Loucy (cell line): ENCODE data around the gene ZNF682.

Experiments
- EZH2phosphoT487 ChIP-seq: fragments of 200-600 bp; IDR thresholded peaks from 2 replicates; pipeline ENCODE4 v1.6.1; 2018; ENCODE audit warnings: antibody characterized with exemption, mild to moderate bottlenecking, moderate library complexity, borderline replicate concordance
- TF ChIP-seq, protein P1 (sequence below): fragments of 200-600 bp; sonication (generic); conservative IDR thresholded peaks from 2 replicates; pipeline ENCODE4 v1.5.1; 2014; ENCODE audit warnings: mild to moderate bottlenecking, antibody characterized with exemption, low read length

DNA sequence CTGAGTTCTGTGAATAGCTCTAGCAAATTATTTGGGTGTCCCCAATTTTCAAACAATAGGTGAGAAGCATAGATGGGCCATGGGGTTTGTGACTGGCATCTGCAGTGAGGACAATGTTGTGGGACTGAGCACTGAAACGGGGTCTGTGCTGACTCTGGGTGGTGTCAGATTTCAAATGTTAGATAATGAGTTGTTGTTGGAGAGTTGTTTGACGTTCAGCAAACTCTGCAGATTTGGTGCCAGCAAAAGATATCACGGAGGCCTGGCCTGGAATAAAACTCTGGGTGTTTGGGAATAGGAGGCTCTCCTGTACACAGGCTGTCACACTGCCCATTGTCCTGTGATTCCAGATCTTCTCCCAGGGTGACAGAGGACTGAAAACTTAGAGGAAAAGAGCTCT lies 41.4 kb upstream of the ZNF682 start:
- TF ChIP-seq, protein P1, sequence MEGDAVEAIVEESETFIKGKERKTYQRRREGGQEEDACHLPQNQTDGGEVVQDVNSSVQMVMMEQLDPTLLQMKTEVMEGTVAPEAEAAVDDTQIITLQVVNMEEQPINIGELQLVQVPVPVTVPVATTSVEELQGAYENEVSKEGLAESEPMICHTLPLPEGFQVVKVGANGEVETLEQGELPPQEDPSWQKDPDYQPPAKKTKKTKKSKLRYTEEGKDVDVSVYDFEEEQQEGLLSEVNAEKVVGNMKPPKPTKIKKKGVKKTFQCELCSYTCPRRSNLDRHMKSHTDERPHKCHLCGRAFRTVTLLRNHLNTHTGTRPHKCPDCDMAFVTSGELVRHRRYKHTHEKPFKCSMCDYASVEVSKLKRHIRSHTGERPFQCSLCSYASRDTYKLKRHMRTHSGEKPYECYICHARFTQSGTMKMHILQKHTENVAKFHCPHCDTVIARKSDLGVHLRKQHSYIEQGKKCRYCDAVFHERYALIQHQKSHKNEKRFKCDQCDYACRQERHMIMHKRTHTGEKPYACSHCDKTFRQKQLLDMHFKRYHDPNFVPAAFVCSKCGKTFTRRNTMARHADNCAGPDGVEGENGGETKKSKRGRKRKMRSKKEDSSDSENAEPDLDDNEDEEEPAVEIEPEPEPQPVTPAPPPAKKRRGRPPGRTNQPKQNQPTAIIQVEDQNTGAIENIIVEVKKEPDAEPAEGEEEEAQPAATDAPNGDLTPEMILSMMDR, result no peak
- TF ChIP-seq EZH2phosphoT487, result no peak
